CD4-positive, alpha-beta memory T cell (primary cell): Measurements from ENCODE around the gene FSD1L. TPM values are rescaled to one million over a fixed set of nuclear protein-coding genes. Genes with fewer than 3 reads are reported as not detected.

Experiments used
- CTCF ChIA-PET: fragments of 350-600 bp; sonication (Branson Sonifier 250); formaldehyde crosslinking; loops from one replicate; lab custom pipeline; 2021; ENCODE audit warnings: inconsistent platforms; ENCODE audit not compliant: partially characterized antibody; lab: Charles Lee
- POLR2A ChIA-PET: fragments of 350-600 bp; sonication (Branson Sonifier 250); formaldehyde crosslinking; loops from one replicate; lab custom pipeline; 2021; ENCODE audit not compliant: partially characterized antibody; lab: Charles Lee
- DNase-seq, 5 donors: peaks; one replicate each; pipeline versions ENCODE4 v3.0.0 to v3.0.0-alpha.2; 2020 to 2022; ENCODE audit warnings: mixed read lengths in 1 of 5
- H3K27ac ChIP-seq: one replicate; pipeline ENCODE4 v1.7.0; 2013; ENCODE audit warnings: low read depth, low read length
- H3K27me3 ChIP-seq: 2 replicates; pipeline ENCODE4 v1.7.0; 2013; ENCODE audit warnings: mild to moderate bottlenecking, low read length, moderate library complexity; ENCODE audit not compliant: insufficient read depth
- H3K36me3 ChIP-seq: 2 replicates; pipeline ENCODE4 v1.7.0; 2013; ENCODE audit warnings: mild to moderate bottlenecking, low read length, moderate library complexity; ENCODE audit not compliant: insufficient read depth
- H3K4me1 ChIP-seq: 2 replicates; pipeline ENCODE4 v1.7.0; 2013; ENCODE audit warnings: mild to moderate bottlenecking, low read length, moderate library complexity; ENCODE audit not compliant: insufficient read depth
- H3K4me3 ChIP-seq, 2 donors: one replicate each; pipeline ENCODE4 v1.7.0; 2013; ENCODE audit warnings: low read length in 2 of 2, mild to moderate bottlenecking in 1 of 2
- H3K9me3 ChIP-seq, 2 donors: one replicate each; pipeline ENCODE4 v1.7.0; 2013; ENCODE audit warnings: low read length in 2 of 2, control low read depth in 1 of 2; ENCODE audit not compliant: control insufficient read depth in 1 of 2
- H3K27ac Mint-ChIP-seq, 7 donors: one replicate each; pipeline ENCODE4 v1.8.0; 2020 to 2021; ENCODE audit warnings: mixed read lengths in 7 of 7, mild to moderate bottlenecking in 6 of 7, inconsistent platforms in 3 of 7, moderate library complexity in 3 of 7
- H3K27me3 Mint-ChIP-seq, 2 donors: one replicate each; pipeline ENCODE4 v1.8.0; 2020 to 2021; ENCODE audit warnings: mixed read lengths in 2 of 2
- H3K36me3 Mint-ChIP-seq, 2 donors: one replicate each; pipeline ENCODE4 v1.8.0; 2020 to 2021; ENCODE audit warnings: mixed read lengths in 2 of 2, inconsistent platforms in 1 of 2, mild to moderate bottlenecking in 1 of 2
- H3K4me1 Mint-ChIP-seq, 4 donors: one replicate each; pipeline ENCODE4 v1.8.0; 2020 to 2021; ENCODE audit warnings: mixed read lengths in 4 of 4, mild to moderate bottlenecking in 1 of 4
- H3K4me3 Mint-ChIP-seq, 8 donors: one replicate each; pipeline ENCODE4 v1.8.0; 2020 to 2021; ENCODE audit warnings: mixed read lengths in 8 of 8, mild to moderate bottlenecking in 7 of 8, moderate library complexity in 6 of 8, inconsistent platforms in 3 of 8
- H3K9me3 Mint-ChIP-seq, 8 donors: one replicate each; pipeline ENCODE4 v1.8.0; 2020 to 2021; ENCODE audit warnings: mixed read lengths in 8 of 8, mild to moderate bottlenecking in 5 of 8, inconsistent platforms in 3 of 8, moderate library complexity in 1 of 8
- intact Hi-C: fragments of 100-400 bp; cut with micrococcal nuclease; formaldehyde crosslinking; loops from one replicate; pipeline ENCODE4 v1.15.1; 2023
- polyA plus RNA-seq, 2 donors: library from polyadenylated mRNA; unstranded; fragments of 300-500 nt; fragmentation: Illumina TruSeq; gene quantifications; one replicate each; pipeline ENCODE4 v1.2.3, GENCODE V29; 2021
- total RNA-seq, 2 experiments: library from RNA; stranded (reverse); gene quantifications; one replicate each; pipeline ENCODE4 v1.2.3, GENCODE V29; 2021

FSD1L gene
- total and polyA plus RNA-seq, 4 experiments from 2014 or later: 1.2 to 2.0 (median 1.6) TPM

- intact Hi-C loops: no loop called here
- no peaks in the 10 kb centered on the region for H3K9me3 ChIP-seq
- Mint-ChIP-seq H3K27ac (no peak overlapping the region), H3K27me3 (peaks cover 0 to 2% of the 10 kb centered on the region in 2 donors), H3K4me1 (no peaks in the 10 kb centered on the region), H3K36me3 (no peaks in the 10 kb centered on the region), H3K9me3 (no peaks in the 10 kb centered on the region), H3K4me3 (no peak overlapping the region)
- H3K27me3 ChIP-seq: no peaks in the 10 kb centered on the region
- no peak for DNase-seq
- POLR2A ChIA-PET: no interaction called here
- CTCF ChIA-PET: interaction anchor here (8.2 kb wide), 1 partner anchor 559 kb away, joined by 92 read pairs; no protein-coding TSS in a partner anchor
- no peaks in the 10 kb centered on the region for H3K4me1 ChIP-seq
- no peaks in the 10 kb centered on the region for H3K36me3 ChIP-seq
- no peak overlapping the region for H3K4me3 ChIP-seq
- no peak overlapping the region for H3K27ac ChIP-seq
Measured at GRCh38 chr9:105421154-105421553, 26.7 kb upstream of the FSD1L start.

- no peaks in the 10 kb centered on the region for H3K27me3 ChIP-seq
- no peak overlapping the region for H3K4me3 ChIP-seq
- H3K27ac ChIP-seq: no peak overlapping the region
- ChIA-PET CTCF (no interaction called here), POLR2A (no interaction called here)
- no peak for DNase-seq
- H3K27me3 Mint-ChIP-seq: peaks cover 0 to 2% of the 10 kb centered on the region in 2 donors
- no peaks in the 10 kb centered on the region for H3K4me1 ChIP-seq
- H3K4me1 Mint-ChIP-seq: no peaks in the 10 kb centered on the region
- H3K9me3 ChIP-seq: no peaks in the 10 kb centered on the region
- H3K4me3 Mint-ChIP-seq: no peak overlapping the region
- no peak overlapping the region for H3K27ac Mint-ChIP-seq
- intact Hi-C loops: no loop called here
- H3K9me3 Mint-ChIP-seq: no peaks in the 10 kb centered on the region
- no peaks in the 10 kb centered on the region for H3K36me3 ChIP-seq
- no peaks in the 10 kb centered on the region for H3K36me3 Mint-ChIP-seq
Measured at GRCh38 chr9:105421864-105422263, 26.0 kb upstream of the FSD1L start.

GRCh38 chr9:105425816-105426433, 21.9 kb upstream of the FSD1L start:
- no peak for DNase-seq
- Mint-ChIP-seq H3K4me1 (no peaks in the 10 kb centered on the region), H3K27ac (no peak overlapping the region), H3K36me3 (no peaks in the 10 kb centered on the region), H3K4me3 (no peak overlapping the region), H3K9me3 (no peaks in the 10 kb centered on the region), H3K27me3 (peaks cover 1 to 3% of the 10 kb centered on the region in 2 donors)
- Histone ChIP-seq H3K27ac (no peak overlapping the region), H3K36me3 (no peaks in the 10 kb centered on the region), H3K4me3 (no peak overlapping the region), H3K4me1 (no peaks in the 10 kb centered on the region), H3K9me3 (no peaks in the 10 kb centered on the region), H3K27me3 (no peaks in the 10 kb centered on the region)
- CTCF ChIA-PET: interaction anchor here (1.2 to 1.3 kb wide), 2 partner anchors 12 to 292 kb away, joined by 3 to 5 read pairs; no protein-coding TSS in a partner anchor
- POLR2A ChIA-PET: no interaction called here
- intact Hi-C loops: no loop called here

- no peak overlapping the region for H3K4me3 ChIP-seq
- Mint-ChIP-seq H3K27me3 (peaks cover 1 to 3% of the 10 kb centered on the region in 2 donors), H3K4me3 (no peak overlapping the region), H3K4me1 (no peaks in the 10 kb centered on the region), H3K9me3 (no peaks in the 10 kb centered on the region), H3K36me3 (no peaks in the 10 kb centered on the region), H3K27ac (no peak overlapping the region)
- no peak overlapping the region for H3K27ac ChIP-seq
- DNase-seq: no peak
- no peaks in the 10 kb centered on the region for H3K9me3 ChIP-seq
- H3K27me3 ChIP-seq: no peaks in the 10 kb centered on the region
- no peaks in the 10 kb centered on the region for H3K4me1 ChIP-seq
- ChIA-PET POLR2A (no interaction called here), CTCF (interaction anchor here (1.2 to 1.3 kb wide), 2 partner anchors 13 to 291 kb away, joined by 3 to 5 read pairs; no protein-coding TSS in a partner anchor)
- intact Hi-C loops: no loop called here
- no peaks in the 10 kb centered on the region for H3K36me3 ChIP-seq
Measured at GRCh38 chr9:105426657-105427056, 21.2 kb upstream of the FSD1L start.

GRCh38 chr9:105431424-105432246, 16.2 kb upstream of the FSD1L start:
- H3K36me3 ChIP-seq: no peaks in the 10 kb centered on the region
- H3K9me3 ChIP-seq: no peaks in the 10 kb centered on the region
- H3K27ac ChIP-seq: no peak overlapping the region
- H3K27me3 ChIP-seq: no peaks in the 10 kb centered on the region
- Mint-ChIP-seq H3K9me3 (no peaks in the 10 kb centered on the region), H3K27ac (no peak overlapping the region), H3K27me3 (peaks cover 2 to 3% of the 10 kb centered on the region in 2 donors), H3K36me3 (no peaks in the 10 kb centered on the region), H3K4me3 (no peak overlapping the region), H3K4me1 (no peaks in the 10 kb centered on the region)
- no peak overlapping the region for H3K4me3 ChIP-seq
- intact Hi-C loops: no loop called here
- CTCF ChIA-PET: interaction anchor here (1.0 to 1.3 kb wide), 2 partner anchors 16 to 287 kb away, joined by 3 to 4 read pairs; no protein-coding TSS in a partner anchor
- no peaks in the 10 kb centered on the region for H3K4me1 ChIP-seq
- DNase-seq: no peak
- POLR2A ChIA-PET: no interaction called here

- Histone ChIP-seq H3K36me3 (no peaks in the 10 kb centered on the region), H3K27me3 (no peaks in the 10 kb centered on the region), H3K4me1 (no peaks in the 10 kb centered on the region), H3K4me3 (no peak overlapping the region), H3K27ac (no peak overlapping the region), H3K9me3 (no peaks in the 10 kb centered on the region)
- DNase-seq: no peak
- POLR2A ChIA-PET: no interaction called here
- Mint-ChIP-seq H3K4me1 (no peaks in the 10 kb centered on the region), H3K4me3 (no peak overlapping the region), H3K27ac (no peak overlapping the region), H3K9me3 (no peaks in the 10 kb centered on the region), H3K36me3 (no peaks in the 10 kb centered on the region), H3K27me3 (peaks cover 2 to 3% of the 10 kb centered on the region in 2 donors)
- CTCF ChIA-PET: interaction anchor here (1.0 to 1.3 kb wide), 2 partner anchors 17 to 286 kb away, joined by 3 to 4 read pairs; no protein-coding TSS in a partner anchor
- intact Hi-C loops: no loop called here
Measured at GRCh38 chr9:105432247-105432842, 15.5 kb upstream of the FSD1L start.

- ChIA-PET POLR2A (no interaction called here), CTCF (no interaction called here)
- Mint-ChIP-seq H3K27me3 (peaks cover 1 to 2% of the 10 kb centered on the region in 2 donors), H3K27ac (no peak overlapping the region), H3K4me1 (no peaks in the 10 kb centered on the region), H3K9me3 (no peaks in the 10 kb centered on the region), H3K36me3 (no peaks in the 10 kb centered on the region), H3K4me3 (no peak overlapping the region)
- no peaks in the 10 kb centered on the region for H3K9me3 ChIP-seq
- H3K4me1 ChIP-seq: no peaks in the 10 kb centered on the region
- no peaks in the 10 kb centered on the region for H3K36me3 ChIP-seq
- intact Hi-C loops: no loop called here
- H3K27ac ChIP-seq: no peak overlapping the region
- no peaks in the 10 kb centered on the region for H3K27me3 ChIP-seq
- no peak for DNase-seq
- H3K4me3 ChIP-seq: no peak overlapping the region
Measured at GRCh38 chr9:105435453-105435852, 12.4 kb upstream of the FSD1L start.
